K562 (cell line): Measurements from ENCODE around the gene SLITRK3. TPM values are rescaled to one million over a fixed set of nuclear protein-coding genes. Genes with fewer than 3 reads are reported as not detected.

ENCODE experiments used
- ATAC-seq: fragments of 200-7000 bp; cut with Tn5 transposase; 3 replicates; pipeline ENCODE4 v1.9.1; 2020; ENCODE audit warnings: moderate library complexity
- BruUV-seq: library from RNA; stranded (reverse); fragments of 400-500 nt; replicated peaks from 2 replicates; lab custom pipeline; 2021; lab: Mats Ljungman, UMichigan
- CTCF ChIA-PET: fragments of 300-600 bp; formaldehyde crosslinking; extraction: SDS; loops from one replicate; lab custom pipeline; 2021; ENCODE audit warnings: low intra/inter-chr PET ratio; lab: Yijun Ruan, JAX
- POLR2A ChIA-PET: fragments of 300-600, 350-650 bp; sonication (Branson Sonifier 250); formaldehyde crosslinking; extraction: SDS; loops from one replicate; lab custom pipeline; 2021; ENCODE audit warnings: antibody characterized with exemption, inconsistent platforms; lab: Yijun Ruan, JAX
- DNase-seq, 4 experiments: peaks; one replicate each; pipeline versions ENCODE4 v3.0.0 to v3.0.0-alpha.2; 2011 to 2018; ENCODE audit warnings: low spot score in 3 of 4, mixed read lengths in 3 of 4; ENCODE audit errors: extremely low read depth in 1 of 4
- FAIRE-seq: peaks from 2 replicates; lab custom pipeline; 2011; peaks lifted over from hg19 to GRCh38; lab: Jason Lieb, UNC
- H2AFZ ChIP-seq: 2 replicates; pipeline ENCODE4 v1.6.0; 2011; ENCODE audit warnings: low read depth, low read length, control low read depth, inconsistent platforms
- H3K27ac ChIP-seq: fragments of 200-600 bp; 3 replicates; pipeline ENCODE4 v1.8.0; 2011; ENCODE audit warnings: low read depth, mild to moderate bottlenecking, control low read depth, inconsistent platforms, low read length, moderate library complexity, mixed read lengths; ENCODE audit errors: extremely low read depth
- H3K27me3 ChIP-seq, 2 experiments: fragments of 300-600 bp in 1 of 2; 2 replicates in 1 of 2; 3 replicates in 1 of 2; pipeline versions ENCODE4 v1.6.0 to v1.8.0; 2011; ENCODE audit warnings: inconsistent platforms in 2 of 2, low read length in 2 of 2, mild to moderate bottlenecking in 1 of 2, mixed read lengths in 1 of 2, moderate library complexity in 1 of 2; ENCODE audit not compliant: control insufficient read depth in 2 of 2, insufficient read depth in 2 of 2
- H3K36me3 ChIP-seq: fragments of 300-600 bp; 3 replicates; pipeline ENCODE4 v1.8.0; 2011; ENCODE audit warnings: mild to moderate bottlenecking, low read length, inconsistent platforms; ENCODE audit not compliant: control insufficient read depth, insufficient read depth
- H3K4me1 ChIP-seq, 2 experiments: fragments of 200-600 bp in 1 of 2; replicated peaks in 1 of 2; 2 replicates in 1 of 2; 3 replicates in 1 of 2; pipeline versions ENCODE4 v1.5.1 to v1.8.0; 2011; ENCODE audit warnings: inconsistent platforms in 2 of 2, low read length in 2 of 2, mild to moderate bottlenecking in 1 of 2, mixed read lengths in 1 of 2, moderate library complexity in 1 of 2; ENCODE audit not compliant: control insufficient read depth in 2 of 2, insufficient read depth in 2 of 2
- H3K4me2 ChIP-seq: 2 replicates; pipeline ENCODE4 v1.6.1; 2011; ENCODE audit warnings: low read length, control low read depth, inconsistent platforms, mixed read lengths; ENCODE audit not compliant: insufficient read depth
- H3K4me3 ChIP-seq: fragments of 200-600 bp; sonication (generic), shearing (Covaris generic); 2 replicates; pipeline ENCODE4 v1.5.1; 2016; ENCODE audit warnings: control low read depth, inconsistent platforms
- H3K79me2 ChIP-seq: fragments of 200-600 bp; 3 replicates; pipeline ENCODE4 v1.8.0; 2011; ENCODE audit warnings: low read length, inconsistent platforms; ENCODE audit not compliant: control insufficient read depth, insufficient read depth
- H3K9ac ChIP-seq, 2 experiments: 2 replicates each; pipeline versions ENCODE4 v1.6.0 to v1.6.1; 2011; ENCODE audit warnings: low read depth in 2 of 2, low read length in 2 of 2, control low read depth in 1 of 2, inconsistent platforms in 1 of 2, mild to moderate bottlenecking in 1 of 2, mixed read lengths in 1 of 2; ENCODE audit not compliant: insufficient read depth in 1 of 2
- H3K9me1 ChIP-seq: one replicate; pipeline ENCODE4 v1.6.0; 2011; ENCODE audit warnings: inconsistent platforms, mild to moderate bottlenecking, low read length, moderate library complexity; ENCODE audit not compliant: control insufficient read depth, insufficient read depth
- H3K9me3 ChIP-seq: replicated peaks from 2 replicates; pipeline ENCODE4 v1.5.1; 2011; ENCODE audit warnings: low read depth, low read length, inconsistent platforms; ENCODE audit not compliant: control insufficient read depth, insufficient read depth
- H4K20me1 ChIP-seq: replicated peaks from 2 replicates; pipeline ENCODE4 v1.6.1; 2011; ENCODE audit warnings: low read length, inconsistent platforms, mixed read lengths; ENCODE audit not compliant: control insufficient read depth, insufficient read depth
- BRCA1 ChIP-seq, 2 experiments: fragments of 450-650 bp in 1 of 2; sonication (generic) in 1 of 2; formaldehyde crosslinking in 1 of 2; IDR thresholded peaks; 2 replicates each; pipeline versions ENCODE4 v1.5.0 to v1.6.1; 2017 to 2020; ENCODE audit warnings: mild to moderate bottlenecking in 1 of 2, missing genetic modification reagents in 1 of 2
- BRF2 ChIP-seq: IDR thresholded peaks from 3 replicates; pipeline ENCODE4 v1.6.1; 2011; ENCODE audit warnings: borderline replicate concordance, mild to moderate bottlenecking; ENCODE audit not compliant: insufficient read length, insufficient read depth
- CBX5 ChIP-seq: IDR thresholded peaks from 2 replicates; pipeline ENCODE4 v1.6.1; 2014; ENCODE audit warnings: low read depth, borderline replicate concordance
- COPS2 ChIP-seq: fragments of 450-650 bp; conservative IDR thresholded peaks from 2 replicates; pipeline ENCODE4 v1.6.1; 2016; ENCODE audit warnings: mild to moderate bottlenecking, moderate library complexity
- CXXC5 ChIP-seq: fragments of 250-450 bp; sonication (Bioruptor Pico); IDR thresholded peaks from 2 replicates; pipeline ENCODE4 v1.8.0; 2022; ENCODE audit warnings: inconsistent platforms, mild to moderate bottlenecking, moderate library complexity
- ELF2 ChIP-seq: fragments of 250-450 bp; sonication (Bioruptor Pico); IDR thresholded peaks from 2 replicates; pipeline ENCODE4 v1.5.0; 2021; ENCODE audit warnings: mild to moderate bottlenecking
- ESRRA ChIP-seq: fragments of 450-650 bp; IDR thresholded peaks from 2 replicates; pipeline ENCODE4 v1.6.1; 2014; ENCODE audit warnings: low read depth, mild to moderate bottlenecking, moderate library complexity, borderline replicate concordance
- HES1 ChIP-seq: fragments of 450-650 bp; IDR thresholded peaks from 2 replicates; pipeline ENCODE4 v1.6.1; 2016; ENCODE audit warnings: low read depth, mild to moderate bottlenecking, moderate library complexity
- HNRNPK ChIP-seq: fragments of 200-400 bp; formaldehyde crosslinking; IDR thresholded peaks from one replicate; pipeline ENCODE4 v1.6.1; 2018; ENCODE audit warnings: mild to moderate bottlenecking, low read depth, low read length; ENCODE audit not compliant: poor library complexity, severe bottlenecking
- JUN ChIP-seq, 2 experiments: sonication (generic) in 1 of 2; formaldehyde crosslinking in 1 of 2; IDR thresholded peaks; 2 replicates each; pipeline versions ENCODE4 v1.6.1 to v1.8.0; 2012 to 2022; ENCODE audit warnings: borderline replicate concordance in 2 of 2, mild to moderate bottlenecking in 2 of 2, improper control_type of control experiment in 1 of 2, low read depth in 1 of 2, low read length in 1 of 2, missing genetic modification reagents in 1 of 2
- MYNN ChIP-seq, 2 experiments: sonication (generic); formaldehyde crosslinking in 1 of 2; IDR thresholded peaks; 2 replicates each; pipeline versions ENCODE4 v1.5.0 to v1.6.1; 2016 to 2020; ENCODE audit warnings: antibody characterized with exemption in 1 of 2, missing genetic modification reagents in 1 of 2
- NR1H2 ChIP-seq: sonication (generic); formaldehyde crosslinking; IDR thresholded peaks from 2 replicates; pipeline ENCODE4 v1.4.0; 2020; ENCODE audit warnings: mild to moderate bottlenecking, missing genetic modification reagents
- PML ChIP-seq: IDR thresholded peaks from 2 replicates; pipeline ENCODE4 v1.6.1; 2012; ENCODE audit warnings: low read length, inconsistent platforms
- SIX5 ChIP-seq, 2 experiments: IDR thresholded peaks; 2 replicates each; pipeline ENCODE4 v1.6.1; 2011; ENCODE audit warnings: low read length in 2 of 2, borderline replicate concordance in 1 of 2, low read depth in 1 of 2, mild to moderate bottlenecking in 1 of 2, moderate library complexity in 1 of 2; ENCODE audit not compliant: insufficient read depth in 1 of 2
- TAF7 ChIP-seq: fragments of 450-650 bp; IDR thresholded peaks from 2 replicates; pipeline ENCODE4 v1.6.1; 2016; ENCODE audit warnings: missing genetic modification characterization, missing compliant biosample characterization
- TARDBP ChIP-seq: fragments of 450-650 bp; IDR thresholded peaks from 2 replicates; pipeline ENCODE4 v1.6.1; 2016
- ZBTB43 ChIP-seq: sonication (generic); formaldehyde crosslinking; IDR thresholded peaks from 2 replicates; pipeline ENCODE4 v1.8.0; 2023; ENCODE audit warnings: mild to moderate bottlenecking, missing genetic modification reagents
- ZNF133 ChIP-seq: fragments of 250-450 bp; sonication (Bioruptor Pico); IDR thresholded peaks from 2 replicates; pipeline ENCODE4 v1.4.0; 2020; ENCODE audit warnings: mild to moderate bottlenecking
- ZNF316 ChIP-seq: fragments of 450-650 bp; IDR thresholded peaks from 2 replicates; pipeline ENCODE4 v1.6.1; 2016
- ZNF707 ChIP-seq: fragments of 250-450 bp; sonication (Bioruptor Pico); conservative IDR thresholded peaks from 2 replicates; pipeline ENCODE4 v1.8.0; 2022; ENCODE audit warnings: inconsistent platforms, mild to moderate bottlenecking, moderate library complexity
- ZNF76 ChIP-seq: fragments of 250-450 bp; sonication (Bioruptor Pico); IDR thresholded peaks from 2 replicates; pipeline ENCODE4 v1.4.0; 2020; ENCODE audit warnings: mild to moderate bottlenecking, moderate library complexity, borderline replicate concordance
- WGBS: fragments of 100-300 bp; shearing (Covaris generic); methylation state at CpG from one replicate; pipeline ENCODE4 v1.1.6; 2016; ENCODE audit warnings: low coverage, mixed read lengths; ENCODE audit not compliant: insufficient coverage; ENCODE audit errors: missing lambda C conversion rate; 5-methylcytosine and 5-hydroxymethylcytosine counted together
- in situ Hi-C: fragments of 300-500 bp; cut with MboI; formaldehyde crosslinking; loops from 4 replicates; pipeline ENCODE4 v1.15.0; 2018; ENCODE audit warnings: inconsistent platforms, mixed read lengths
- intact Hi-C: fragments of 100-400 bp; cut with micrococcal nuclease; formaldehyde crosslinking; loops from 2 replicates; pipeline ENCODE4 v1.14.2; 2022
- polyA plus RNA-seq, 8 experiments: library from polyadenylated mRNA; depleted of rRNA in 4 of 8; stranded (reverse) in 5 of 8; unstranded in 3 of 8; fragments of >200 nt; fragmentation: Nextera tagmentation in 2 of 8; fragmentation: Illumina TruSeq in 1 of 8; extraction: Ambion mirVana in 2 of 8; extraction: Trizol in 1 of 8; gene quantifications; 2 replicates each; pipeline versions ENCODE4 v1.2.1 to v1.2.3, GENCODE V29; 2011 to 2014; ENCODE audit warnings: inconsistent platforms in 1 of 8, missing spikeins in 1 of 8
- total RNA-seq, 7 experiments: library from RNA; depleted of rRNA in 6 of 7; stranded (reverse); fragments of >200 nt in 6 of 7; fragmentation: Illumina TruSeq in 2 of 7; extraction: Trizol in 2 of 7; gene quantifications; 2 replicates each; pipeline versions ENCODE4 v1.2.1 to v1.2.3, GENCODE V29; 2011 to 2021; ENCODE audit warnings: low replicate concordance in 1 of 7

SLITRK3 gene
- total and polyA plus RNA-seq, 9 of the 15 experiments (the other 6 are each of a cell fraction or from before 2014, with no cell fraction given), result not detected

GRCh38 chr3:165225604-165226003 is 29.4 kb upstream of the SLITRK3 start (continued):
- no peak for TF ChIP-seq CXXC5 (CRISPR knock-in tag)
- no peak for TF ChIP-seq PML
- no peak for TF ChIP-seq TARDBP
- no peak for TF ChIP-seq ZNF707 (CRISPR knock-in tag)
- no peak for TF ChIP-seq TAF7 (tag)
- no peak for TF ChIP-seq ELF2 (CRISPR knock-in tag)
- TF ChIP-seq ZNF316, result no peak
- TF ChIP-seq MYNN (IDR thresholded peaks at IDR 0.05), result no peak
- TF ChIP-seq MYNN (CRISPR knock-in tag; IDR thresholded peaks at IDR 0.05), result no peak
- TF ChIP-seq ZBTB43, result no peak
- TF ChIP-seq, all 486 proteins: peak for 0

- Histone ChIP-seq H3K27ac (no peak overlapping the region), H3K27me3 (no peaks in the 10 kb centered on the region), H3K4me2 (no peak overlapping the region), H3K9me3 (no peaks in the 10 kb centered on the region), H2AFZ (no peak overlapping the region), H3K36me3 (no peaks in the 10 kb centered on the region), H3K4me1 (no peaks in the 10 kb centered on the region), H3K9ac (no peak overlapping the region), H4K20me1 (no peaks in the 10 kb centered on the region), H3K4me3 (no peak overlapping the region), H3K9me1 (no peaks in the 10 kb centered on the region), H3K79me2 (no peaks in the 10 kb centered on the region)
- in situ Hi-C loops (no loop called here), intact Hi-C loops (no loop called here)
- FAIRE-seq (no peak), ATAC-seq (no peak), DNase-seq (no peak)
- no TSS peak for BruUV-seq
- 0% methylated on average over 2 of the region's 2 CpGs for WGBS
- ChIA-PET POLR2A (no interaction called here), CTCF (no interaction called here)
- TF ChIP-seq COPS2, result no peak
- no peak for TF ChIP-seq HES1
- no peak for TF ChIP-seq JUN (IDR thresholded peaks at IDR 0.05; ENCODE audit: borderline replicate concordance, low read depth, low read length)
- TF ChIP-seq JUN (CRISPR knock-in tag; IDR thresholded peaks at IDR 0.05; ENCODE audit: borderline replicate concordance), result no peak
- TF ChIP-seq ZNF133 (CRISPR knock-in tag), result no peak
- TF ChIP-seq NR1H2 (CRISPR knock-in tag), result no peak
- TF ChIP-seq CBX5, result no peak
- no peak for TF ChIP-seq SIX5 (IDR thresholded peaks at IDR 0.05; ENCODE audit: borderline replicate concordance in 1 of 2, insufficient read depth in 1 of 2, low read depth in 1 of 2, low read length in 2 of 2)
- no peak for TF ChIP-seq ESRRA
- TF ChIP-seq ZNF76 (CRISPR knock-in tag), result no peak
- no peak for TF ChIP-seq HNRNPK
- no peak for TF ChIP-seq BRF2
- TF ChIP-seq BRCA1 (IDR thresholded peaks at IDR 0.05), result no peak
- TF ChIP-seq BRCA1 (CRISPR knock-in tag; IDR thresholded peaks at IDR 0.05), result no peak
Observed at GRCh38 chr3:165217739-165218138, 21.6 kb upstream of the SLITRK3 start.
